GM19452 (cell line): Measurements from ENCODE around the gene CRIP1.

ENCODE experiments used
- ATAC-seq: cut with Tn5 transposase; IDR thresholded peaks from one replicate; pipeline ENCODE4 v1.9.1; 2021; ENCODE audit not compliant: unreplicated experiment

CRIP1 gene

GRCh38 chr14:105469456-105470349 is 17.0 kb upstream of the CRIP1 start:
- no peak for ATAC-seq

GRCh38 chr14:105470350-105471296 is 16.1 kb upstream of the CRIP1 start:
- no peak for ATAC-seq

- no peak for ATAC-seq
These were observed 15.3 kb upstream of the CRIP1 start for GRCh38 chr14:105471297-105471821.

- no peak for ATAC-seq
These were observed 14.7 kb upstream of the CRIP1 start for GRCh38 chr14:105471823-105472485.

- no peak for ATAC-seq
These were observed 14.1 kb upstream of the CRIP1 start for GRCh38 chr14:105472486-105472991.

- ATAC-seq, result no peak
These were observed 13.5 kb upstream of the CRIP1 start for GRCh38 chr14:105473033-105473676.

- no peak for ATAC-seq
These were observed 12.8 kb upstream of the CRIP1 start for GRCh38 chr14:105473677-105474482.

- no peak for ATAC-seq
These were observed 12.0 kb upstream of the CRIP1 start, which contains the start of gene CRIP2 for GRCh38 chr14:105474483-105475268. TSS of gene CRIP2 (plus strand) at chr14:105474821. CDS start at chr14:105474863, 42 bp downstream.

GRCh38 chr14:105475269-105476096 is 11.2 kb upstream of the CRIP1 start:
- no peak for ATAC-seq

- ATAC-seq, result no peak
These were observed 10.4 kb upstream of the CRIP1 start for GRCh38 chr14:105476097-105476830.

- no peak for ATAC-seq
These were observed 9.6 kb upstream of the CRIP1 start for GRCh38 chr14:105476831-105477659.

- ATAC-seq, result no peak
These were observed 8.9 kb upstream of the CRIP1 start for GRCh38 chr14:105477660-105478397.

- ATAC-seq, result no peak
These were observed 8.1 kb upstream of the CRIP1 start for GRCh38 chr14:105478398-105479251.

- ATAC-seq, result no peak
These were observed 7.1 kb upstream of the CRIP1 start for GRCh38 chr14:105479431-105480158.
